ENCODE data around the gene SHISA5.

Gene SHISA5

DNA sequence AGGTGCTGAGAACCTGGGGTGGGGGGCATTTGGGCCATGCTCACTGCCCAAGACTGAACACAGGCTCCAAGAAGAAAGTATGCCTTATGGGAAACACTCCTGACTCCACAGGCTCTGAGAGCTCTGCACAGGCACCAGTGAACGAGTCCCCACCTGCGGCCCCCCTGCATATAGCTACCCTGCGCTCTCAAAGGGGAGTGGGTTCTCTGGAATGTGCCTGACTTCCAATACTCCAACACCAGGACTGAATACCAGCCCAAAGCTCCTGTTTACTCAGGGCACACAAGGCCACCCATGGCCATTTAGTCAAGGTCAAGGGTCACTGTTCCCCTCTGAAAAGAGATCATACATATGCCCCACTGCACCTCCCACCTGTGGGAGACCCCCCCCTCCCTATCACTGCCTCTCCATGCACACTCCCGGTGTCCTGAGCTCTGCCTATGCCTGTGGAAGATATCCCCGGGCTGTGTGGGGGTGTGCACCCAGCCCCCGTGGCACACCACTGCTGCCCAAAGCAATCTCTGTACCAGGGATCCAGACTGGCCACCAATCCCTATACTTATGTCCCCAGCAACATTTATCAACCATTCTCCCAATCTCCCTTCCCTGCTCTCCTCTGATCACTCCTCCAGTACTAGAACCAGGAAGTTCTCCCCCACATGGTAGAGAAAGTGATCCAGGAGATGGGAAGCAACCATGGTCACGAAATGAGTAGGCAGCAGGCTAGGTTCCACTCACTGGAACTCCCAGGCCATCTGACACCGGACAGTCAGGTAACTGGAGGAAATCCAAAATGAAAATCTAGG is 72.5 kb downstream of the SHISA5 start:
- DNase-seq (ENCODE audit: low read depth) = no peak

DNA sequence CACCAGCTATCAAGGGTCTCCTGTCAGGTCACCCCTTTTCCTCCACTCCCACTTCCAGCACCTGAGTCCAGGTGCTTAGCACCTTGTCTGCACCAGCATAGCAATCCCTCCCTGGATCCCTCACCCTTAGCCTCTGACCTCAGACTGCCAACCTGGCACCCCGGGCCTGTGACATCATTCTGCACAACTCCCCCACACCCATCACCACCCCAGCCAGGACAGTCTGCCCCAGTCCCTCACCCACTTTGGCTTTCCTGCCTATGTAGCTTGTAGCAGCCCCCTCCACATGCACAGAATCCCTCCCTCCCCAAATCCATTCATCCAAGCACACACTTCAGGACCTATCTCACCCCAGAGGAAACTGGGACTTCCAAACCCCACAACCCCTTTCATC is 73.3 kb downstream of the SHISA5 start:
- DNase-seq (ENCODE audit: low read depth) = no peak

DNA sequence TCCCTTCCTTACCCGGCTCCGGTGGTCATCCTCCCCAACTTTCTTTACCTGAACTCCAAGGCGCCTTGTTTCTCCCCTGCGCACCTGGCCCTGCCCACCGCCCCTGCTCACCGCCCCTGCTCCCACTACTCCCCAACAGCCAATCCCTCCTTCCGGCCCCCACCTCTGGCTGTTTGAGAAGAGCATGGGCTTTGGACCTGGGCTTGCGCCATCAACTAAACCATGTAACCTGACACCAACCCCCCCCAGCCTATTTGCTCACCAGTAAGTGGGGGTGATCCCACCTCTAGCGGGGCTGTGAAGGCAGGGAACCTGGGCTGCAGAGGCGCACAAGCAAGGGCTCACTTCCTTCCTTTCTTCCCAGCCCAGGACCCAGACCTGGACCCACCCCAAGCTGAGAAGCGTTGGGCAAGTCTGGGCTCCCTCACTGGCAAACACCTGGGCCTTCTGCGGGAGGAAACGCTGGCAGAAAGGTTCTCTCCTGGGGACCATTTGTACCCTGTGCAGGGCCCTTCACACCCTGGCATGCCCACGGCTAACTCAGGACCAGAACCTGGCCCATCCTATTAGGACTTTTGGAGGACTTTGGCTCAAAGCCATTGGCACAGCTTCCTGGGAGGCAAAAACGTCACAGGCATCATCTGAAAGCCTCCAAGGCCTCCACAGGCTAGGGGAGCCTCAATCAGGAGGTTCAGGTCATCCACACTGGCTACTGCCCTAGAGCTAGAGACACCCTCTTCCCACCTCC is 73.8 kb downstream of the SHISA5 start, which contains the start of gene PLXNB1:
TSS of gene PLXNB1 (minus strand) at position 127 of the 748 bp plus-strand sequence. CDS start 5,475 bp downstream, outside the sequence.
- no peak for DNase-seq (ENCODE audit: low read depth)

DNA sequence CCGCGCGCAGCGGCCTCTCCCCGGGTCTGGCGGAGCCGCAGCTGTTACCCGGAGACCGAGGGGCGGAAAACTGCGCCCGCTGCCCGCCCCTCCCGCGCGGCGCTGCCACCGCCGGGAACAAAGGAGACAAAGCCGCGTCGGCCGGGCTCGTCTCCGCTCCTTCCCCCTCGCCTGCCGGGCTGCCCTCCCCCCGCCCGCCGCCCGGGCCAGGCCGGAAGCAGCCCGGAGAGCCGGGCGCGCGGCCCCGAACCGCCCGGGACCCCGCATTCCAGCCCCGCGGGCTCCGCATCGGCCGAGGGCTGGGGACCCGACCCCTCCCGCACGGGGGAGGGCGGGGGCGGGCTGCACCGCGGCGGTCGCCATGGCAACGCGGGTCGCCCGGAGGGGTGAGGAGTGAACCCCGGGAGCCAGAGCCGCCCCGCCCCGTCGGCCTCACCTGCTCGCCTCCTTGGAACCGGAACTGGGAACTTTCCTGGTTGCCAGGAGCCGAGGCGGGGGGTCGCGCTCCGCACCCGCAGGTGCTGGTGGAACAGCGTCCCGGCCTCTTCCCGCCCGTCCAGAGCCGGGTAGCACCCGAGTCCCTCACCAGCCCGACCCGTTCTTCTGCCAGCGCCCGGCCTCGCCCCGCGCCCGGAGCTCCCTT is 74.5 kb downstream of the SHISA5 start:
- peak; percentile 47 for DNase-seq (ENCODE audit: low read depth)

DNA sequence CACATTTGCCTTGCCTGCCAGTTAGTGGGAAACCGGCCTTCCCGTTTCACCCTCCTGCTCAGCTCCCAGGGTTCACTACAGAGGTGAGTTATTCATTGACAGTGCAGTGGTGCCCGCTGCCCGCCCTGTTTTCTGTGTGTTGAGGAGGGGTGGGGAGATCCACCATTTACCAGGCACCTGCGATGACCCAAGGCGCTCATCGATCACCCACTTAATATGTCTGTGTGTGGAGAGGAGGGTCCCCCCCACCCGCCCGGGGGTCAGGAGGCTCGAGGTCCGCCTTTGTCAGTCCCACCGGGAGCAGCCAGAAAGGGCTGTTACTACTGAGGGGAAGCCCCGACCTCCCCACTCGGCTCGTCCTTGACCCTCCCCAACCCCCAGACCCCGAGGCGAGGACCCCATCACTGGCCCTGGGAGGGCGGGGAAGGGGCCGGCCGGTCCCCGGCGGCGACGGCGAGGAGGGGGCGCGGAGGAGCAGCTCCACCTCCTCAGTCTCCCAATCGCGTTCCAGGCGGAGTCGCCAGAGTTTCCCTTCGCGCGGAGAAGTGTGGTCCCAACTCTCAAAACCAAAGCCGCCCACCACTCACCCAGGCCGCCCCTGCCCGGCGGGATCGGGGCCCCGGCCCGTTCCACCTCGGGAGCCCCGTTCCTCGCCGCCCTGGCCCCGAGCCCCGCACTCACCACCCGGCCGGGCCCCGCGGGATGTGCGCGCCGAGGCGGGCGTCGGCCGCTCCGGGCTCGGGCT is 75.2 kb downstream of the SHISA5 start:
- DNase-seq (ENCODE audit: low read depth) = no peak

DNA sequence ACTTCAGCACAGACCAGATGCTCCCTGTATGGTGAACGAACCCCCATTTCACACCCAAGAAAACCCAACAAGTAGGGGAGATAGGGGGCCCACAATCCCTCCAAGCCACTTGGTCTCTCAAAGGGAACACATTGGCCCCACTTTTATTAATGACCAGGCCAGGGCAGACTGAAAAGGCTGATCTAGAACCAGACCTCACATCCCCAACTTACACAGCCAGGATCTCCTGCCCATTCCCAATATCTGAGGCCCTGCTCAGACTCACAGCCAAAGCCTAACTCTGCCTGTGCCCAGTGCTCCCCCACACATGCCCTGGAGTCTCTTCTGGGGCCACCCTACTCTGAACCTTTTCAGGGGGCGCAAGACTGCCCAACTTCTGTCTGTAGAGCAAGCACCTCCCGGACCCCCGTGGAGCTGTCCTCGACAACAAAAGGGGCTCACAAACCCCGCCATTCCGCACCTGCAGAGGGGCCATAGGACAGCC is 75.8 kb downstream of the SHISA5 start:
- DNase-seq (ENCODE audit: low read depth) = no peak

DNA sequence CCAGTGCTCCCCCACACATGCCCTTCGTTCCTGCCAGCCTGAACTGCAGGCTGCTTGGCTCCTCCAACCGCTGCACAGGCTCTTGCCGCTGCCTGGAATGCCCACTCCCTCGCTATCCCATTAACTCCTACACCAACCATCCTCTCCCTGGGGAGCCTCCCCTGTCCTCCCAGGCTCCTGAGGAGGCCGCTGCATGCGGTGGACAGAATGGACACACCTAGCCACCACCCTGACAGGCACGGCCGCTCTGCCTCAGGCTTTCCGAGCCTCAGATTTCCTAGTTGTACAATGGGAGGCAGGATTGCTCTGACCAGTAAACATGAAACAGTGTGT is 76.4 kb downstream of the SHISA5 start:
- no peak for DNase-seq (ENCODE audit: low read depth)

DNA sequence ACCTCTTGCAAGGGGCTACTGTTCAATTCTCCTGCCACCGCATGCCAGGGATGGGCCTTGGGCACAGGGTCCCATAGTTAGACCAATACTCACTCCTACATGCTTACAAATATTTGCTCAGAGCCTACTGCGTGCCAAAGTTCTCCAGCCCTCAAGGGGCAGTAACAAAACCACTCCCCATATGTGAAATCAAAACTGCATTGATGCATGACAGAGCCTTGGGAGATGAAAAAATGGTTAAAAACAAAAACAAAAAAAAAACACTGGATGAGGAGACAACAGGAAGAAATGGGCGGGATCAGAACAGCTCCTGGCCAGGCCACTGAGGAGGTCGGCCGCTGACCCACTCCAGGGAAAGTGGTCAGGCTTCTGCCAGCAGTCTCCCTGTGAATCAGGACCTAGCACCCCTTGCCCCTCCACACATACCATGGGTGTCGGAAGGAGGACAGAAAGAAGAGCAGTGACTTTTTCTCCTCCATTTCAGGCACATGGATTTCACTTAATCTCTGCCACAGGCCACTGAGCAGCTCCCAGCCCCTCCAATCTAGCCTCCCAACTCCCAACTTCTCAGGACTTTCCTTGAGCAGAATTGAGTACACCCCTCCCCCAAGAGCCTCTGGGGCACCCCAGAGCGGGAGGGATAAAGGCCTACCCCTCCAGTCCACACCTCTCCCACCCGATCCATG is 76.9 kb downstream of the SHISA5 start:
- DNase-seq (ENCODE audit: low read depth) = no peak

DNA sequence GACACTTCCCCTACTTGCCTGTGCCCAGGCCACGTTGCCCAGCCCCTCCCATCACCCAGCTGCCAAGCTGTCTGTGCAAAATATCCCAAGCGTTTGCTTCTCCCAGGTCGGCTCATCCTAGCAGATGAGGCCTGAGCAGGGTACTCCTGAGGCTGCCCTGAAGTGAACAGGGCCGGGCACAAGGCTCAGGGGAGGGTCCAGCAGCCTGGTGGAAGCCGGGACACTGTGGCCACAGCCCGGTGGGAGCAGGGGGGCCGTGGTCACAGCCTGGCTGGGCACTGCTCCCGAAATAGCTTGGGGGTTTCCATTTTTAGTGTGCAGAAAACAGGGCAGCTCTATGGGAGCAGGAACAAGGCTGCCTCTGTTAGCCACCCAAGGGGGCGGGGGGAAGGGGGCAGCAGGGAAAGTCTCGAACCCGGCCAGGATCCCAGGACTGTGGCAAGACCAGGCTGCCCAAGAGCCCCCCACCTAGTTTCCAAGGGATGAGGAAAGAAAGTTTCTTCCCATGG is 77.5 kb downstream of the SHISA5 start:
- DNase-seq (ENCODE audit: low read depth) = no peak

DNA sequence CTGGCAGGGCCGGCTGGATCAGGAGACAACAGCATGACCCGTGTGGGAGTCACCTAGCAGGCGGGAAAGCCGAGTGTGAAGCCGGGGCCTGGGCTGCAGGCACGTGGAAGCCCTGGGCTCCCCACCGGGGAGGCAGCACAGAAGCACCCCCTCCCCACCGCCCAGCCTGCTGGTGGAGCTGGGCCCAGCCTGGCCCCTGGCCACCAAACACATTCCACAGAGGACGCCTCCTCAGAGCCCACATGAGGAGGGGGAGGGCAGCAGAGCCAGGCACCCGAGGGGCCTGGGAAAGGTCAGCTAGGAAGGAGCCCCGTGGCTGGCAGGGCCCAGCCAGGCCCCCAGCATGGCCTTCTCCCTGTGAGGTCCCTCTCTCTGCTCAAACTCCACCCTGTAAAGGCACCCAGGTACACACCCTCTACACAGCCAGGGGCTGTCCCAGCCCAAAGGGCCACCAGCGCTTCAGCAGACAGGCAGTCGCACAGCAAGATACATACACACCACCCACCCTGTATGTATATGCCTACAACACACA is 78.6 kb downstream of the SHISA5 start:
- no peak for DNase-seq (ENCODE audit: low read depth)

DNA sequence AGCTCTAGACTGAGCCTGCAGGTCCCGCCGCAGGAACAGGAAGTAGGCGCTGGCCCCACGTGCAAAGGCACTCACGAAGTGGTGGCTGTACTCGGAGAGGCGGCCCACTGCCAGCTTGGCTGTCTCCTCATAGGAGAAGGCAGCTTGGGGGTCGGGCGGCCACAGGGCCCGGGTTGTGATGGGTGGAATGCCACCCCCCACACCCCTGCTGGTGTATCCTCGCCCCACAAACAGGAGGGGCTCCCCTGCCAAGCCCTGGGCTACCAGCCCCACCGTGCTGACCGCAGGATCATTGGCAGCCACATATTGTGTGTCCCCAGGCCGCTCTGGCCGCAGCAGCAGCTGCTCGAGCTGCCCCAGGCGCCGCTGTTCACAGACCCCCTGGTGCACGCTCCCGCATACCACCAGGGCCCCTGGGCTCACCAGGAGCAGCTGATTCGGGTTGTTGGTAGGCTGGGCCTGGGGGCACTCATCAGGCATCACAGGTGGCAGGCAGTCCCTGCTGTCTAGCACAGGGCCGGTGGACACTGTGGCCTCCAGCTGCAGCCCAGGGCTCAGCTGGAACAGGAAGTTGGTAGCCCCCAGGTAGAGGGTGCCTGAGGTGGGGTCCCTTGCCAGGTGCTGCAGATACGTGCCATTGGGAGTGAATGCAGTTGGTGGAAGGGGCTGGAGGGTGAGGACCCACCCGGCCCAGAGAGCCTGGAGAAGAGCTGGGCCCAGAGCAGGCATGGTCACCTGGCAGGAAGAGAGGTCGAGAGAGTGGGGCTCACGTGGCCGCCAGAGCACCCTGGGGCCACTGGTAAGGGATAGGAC is 79.9 kb downstream of the SHISA5 start:
- DNase-seq (ENCODE audit: low read depth) = no peak

DNA sequence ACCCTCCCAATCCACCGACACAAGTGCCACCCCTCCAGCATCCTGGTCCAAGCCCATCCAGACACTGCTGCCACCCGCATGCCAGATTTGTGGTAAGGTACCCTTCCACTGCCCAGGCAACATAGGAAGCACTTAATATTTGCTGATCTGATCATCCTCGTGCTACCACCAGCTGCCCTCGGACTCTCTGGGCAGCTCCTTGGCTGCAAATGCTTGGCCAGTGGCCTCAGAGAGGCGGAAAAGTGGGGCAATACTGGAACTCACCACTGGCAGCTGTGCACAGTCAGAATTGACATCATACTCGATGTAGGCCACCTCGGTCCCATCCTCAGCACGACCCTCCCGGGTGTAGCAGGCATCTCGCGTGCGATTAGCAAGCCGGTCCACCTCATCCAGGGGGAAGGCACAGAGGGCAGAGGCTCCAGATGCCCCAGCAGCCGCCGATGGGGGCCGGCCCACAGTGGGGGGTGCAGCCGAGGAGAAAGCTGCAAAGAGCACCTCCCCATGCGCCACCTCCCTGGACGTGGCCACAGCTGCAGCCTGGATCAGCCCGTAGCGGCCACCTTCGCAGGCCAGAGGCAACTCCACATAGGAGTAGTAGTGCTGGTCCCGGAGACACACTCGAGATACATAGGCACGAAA is 80.6 kb downstream of the SHISA5 start:
- no peak for DNase-seq (ENCODE audit: low read depth)

DNA sequence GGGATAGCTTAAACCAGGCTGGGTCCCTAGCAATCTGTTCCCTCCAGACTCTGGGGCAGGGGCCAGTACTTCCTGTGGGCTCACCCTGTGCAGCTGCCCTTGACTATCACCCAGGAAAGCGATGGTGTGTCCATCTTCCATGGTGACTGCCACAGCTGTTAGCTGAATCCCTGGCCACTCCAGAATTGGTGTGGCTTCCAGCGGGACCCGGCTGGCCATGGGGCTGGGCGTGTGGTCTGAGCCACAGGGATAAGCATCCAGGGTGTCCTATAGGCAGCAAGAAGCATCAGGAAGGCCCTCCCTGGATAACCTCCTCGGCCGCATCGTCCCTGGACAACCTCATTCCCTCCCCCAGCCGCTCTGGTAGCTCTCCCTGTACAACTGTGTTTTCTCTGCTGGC is 81.3 kb downstream of the SHISA5 start:
- DNase-seq (ENCODE audit: low read depth) = no peak

DNA sequence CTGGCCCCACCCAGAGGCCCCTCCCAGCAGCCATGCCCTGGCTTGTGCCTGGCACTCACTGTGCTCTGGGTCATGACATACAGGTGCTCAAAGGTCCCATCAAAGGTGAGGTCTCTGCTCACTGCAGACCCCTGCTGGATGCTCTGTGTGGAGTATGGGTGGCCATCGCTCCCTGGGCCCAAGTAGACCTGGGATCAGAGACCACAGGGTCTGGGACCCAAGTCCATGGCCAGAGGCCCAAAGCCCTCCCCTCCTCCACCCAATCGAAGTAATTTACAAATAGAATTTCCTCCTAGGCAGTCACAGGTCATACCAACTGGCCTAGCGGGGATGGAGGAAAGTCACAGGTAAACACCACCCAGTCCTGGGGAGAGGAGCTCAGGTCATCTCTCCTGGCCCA is 81.7 kb downstream of the SHISA5 start:
- DNase-seq (ENCODE audit: low read depth) = no peak

DNA sequence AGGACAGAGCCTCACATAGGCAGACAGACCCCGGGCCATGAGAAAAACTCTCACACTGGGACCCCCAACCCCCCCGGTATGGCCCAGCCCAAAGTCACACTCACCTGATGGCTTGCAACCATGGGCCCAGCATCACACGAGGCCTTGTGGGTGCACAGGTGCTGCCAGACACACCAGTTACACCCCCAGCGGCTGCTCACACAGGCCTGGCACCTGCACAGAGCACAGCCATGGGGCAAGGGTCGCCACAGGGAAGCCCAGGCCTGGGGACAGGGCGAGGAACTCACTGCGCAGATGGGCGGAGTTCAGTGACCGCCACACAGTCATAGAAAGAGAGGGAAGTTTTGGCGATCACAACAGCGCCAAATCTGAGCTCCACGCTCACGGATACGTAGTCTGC is 83.4 kb downstream of the SHISA5 start:
- DNase-seq (ENCODE audit: low read depth) = no peak

DNA sequence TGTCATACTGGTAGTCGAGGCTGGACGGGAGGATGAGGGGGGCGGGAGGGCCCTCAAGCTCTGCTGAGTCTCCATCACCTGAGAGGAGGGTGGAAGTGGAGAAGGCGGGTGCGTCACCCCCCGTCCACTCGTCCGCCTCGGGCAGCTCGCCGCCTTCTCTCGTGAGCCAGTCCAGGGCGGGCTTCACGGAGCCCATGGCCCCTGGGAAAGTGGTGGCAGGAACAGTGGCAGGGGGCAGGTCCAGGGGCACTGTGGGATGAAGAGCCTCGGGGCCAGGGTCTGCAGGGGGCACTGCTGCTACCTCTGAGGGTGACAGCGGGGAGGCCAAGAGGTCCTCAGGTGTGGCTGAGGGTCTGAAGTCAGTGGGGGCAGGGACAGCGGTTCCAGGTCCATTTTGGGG is 84.4 kb downstream of the SHISA5 start:
- no peak for DNase-seq (ENCODE audit: low read depth)

DNA sequence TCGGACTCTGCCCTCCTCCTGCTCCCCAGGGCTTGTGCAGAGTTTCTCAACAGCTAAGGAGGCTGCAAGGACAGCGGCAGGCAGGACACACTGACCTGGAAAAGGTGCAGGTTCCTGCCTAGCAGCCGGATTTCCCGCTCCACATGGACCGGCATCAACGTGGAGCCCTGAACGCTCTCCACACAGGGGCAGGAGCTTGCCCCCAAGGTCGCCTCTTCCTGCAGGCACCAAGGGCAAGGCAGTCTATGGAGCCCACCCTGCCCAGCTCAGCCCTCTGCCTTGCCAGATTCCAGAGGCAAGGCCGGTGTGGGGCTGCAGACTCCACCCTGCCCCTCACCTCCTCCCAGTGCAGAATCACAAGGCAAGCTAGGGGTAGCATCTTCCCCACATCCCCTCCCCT is 84.8 kb downstream of the SHISA5 start:
- DNase-seq (ENCODE audit: low read depth) = no peak

DNA sequence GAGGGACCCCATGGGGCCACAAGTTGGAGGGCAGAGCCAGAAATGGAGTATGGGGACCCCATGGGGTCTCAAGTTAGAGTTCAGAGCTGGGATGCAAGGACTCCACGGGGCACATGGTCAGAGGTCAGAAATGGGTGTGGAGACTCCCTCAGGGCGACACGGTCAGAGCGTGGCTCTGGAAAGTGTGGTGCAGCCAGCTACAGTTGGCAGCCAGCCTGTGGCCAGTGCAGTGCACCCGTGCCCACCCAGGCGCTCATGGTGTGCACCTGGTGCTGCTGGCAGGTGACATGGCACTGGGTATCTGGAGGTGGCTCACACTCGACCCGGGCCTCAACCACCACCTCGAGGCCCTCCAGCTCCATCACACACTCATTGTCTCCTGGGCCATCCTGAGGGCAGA is 85.3 kb downstream of the SHISA5 start:
- DNase-seq (ENCODE audit: low read depth) = no peak

DNA sequence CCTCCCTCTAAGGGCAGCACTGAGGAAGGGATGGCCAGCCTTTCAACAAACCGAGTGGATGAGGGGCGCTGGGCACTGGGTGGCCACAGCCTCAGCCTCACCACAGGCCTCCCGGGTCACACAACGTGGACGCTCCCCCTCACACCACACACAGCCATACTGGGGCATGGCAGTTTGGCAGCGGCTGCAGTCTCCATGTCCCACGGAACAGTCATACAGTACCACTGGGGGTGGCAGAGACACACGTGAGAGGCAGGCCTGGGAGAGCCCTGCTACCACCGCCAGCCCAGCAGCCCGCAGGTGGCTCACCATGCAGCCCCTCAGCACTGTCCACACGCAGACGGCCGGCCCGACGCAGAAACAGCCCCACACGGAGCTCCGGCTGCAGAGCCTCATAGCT is 85.8 kb downstream of the SHISA5 start:
- DNase-seq (ENCODE audit: low read depth) = no peak

Data from activated T-helper 1 cell treated with Interleukin-2 at 50 U/mL for 16 hours (primary cell).